Heart left ventricle (tissue), 13 donors: ENCODE data around the gene RRAS2.

Experiments used
- POLR2A ChIP-seq, 2 donors: fragments of 450-650 bp; IDR thresholded peaks; one replicate each; pipeline ENCODE4 v1.6.1; 2017; ENCODE audit warnings: antibody characterized with exemption in 2 of 2, mild to moderate bottlenecking in 2 of 2, moderate library complexity in 2 of 2
- TF ChIP-seq, protein P1 (sequence below), 12 donors: fragments of 200-600 bp; sonication (generic) in 4 of 12; IDR thresholded peaks; one replicate each; pipeline versions ENCODE4 v1.5.0 to v1.8.0; 2018 to 2022; ENCODE audit warnings: antibody characterized with exemption in 12 of 12, mild to moderate bottlenecking in 5 of 12
- donor health status: ischemic (EF 13 %, LVEDD 7.1; RV severe dilation, severe dysfunction).
- donor health status: DM: no; HTN: yes; CAD: no.
- donor health status: DM: no; HTN: no; CAD: no.
- donor health status: ischemic (EF 25% LVEDD 6.9; RV normal size, moderate dysfunction).
- donor health status: ischemic (EF 25% LVEDD 5.7; RV mildly dilated, moderate dysfunction).
- donor health status: ischemic (EF 35%, LVEDD 5.7; RV mildly dilated, moderate dysfunction).
- donor health status: nonischemic (EF 11% LVEDD 7.7; RV severe dilation, severe dysfunction).
- donor health status: DM: yes; HTN: yes; CAD: no.
- donor health status: PGD.
- donor health status: ischemic (EF 29% LVEDD 5.4; RV normal size, mild dysfunction).
- donor health status: nonischemic (EF 23%, LVEDD 6.1; RV moderate dilation, normal function).

DNA sequence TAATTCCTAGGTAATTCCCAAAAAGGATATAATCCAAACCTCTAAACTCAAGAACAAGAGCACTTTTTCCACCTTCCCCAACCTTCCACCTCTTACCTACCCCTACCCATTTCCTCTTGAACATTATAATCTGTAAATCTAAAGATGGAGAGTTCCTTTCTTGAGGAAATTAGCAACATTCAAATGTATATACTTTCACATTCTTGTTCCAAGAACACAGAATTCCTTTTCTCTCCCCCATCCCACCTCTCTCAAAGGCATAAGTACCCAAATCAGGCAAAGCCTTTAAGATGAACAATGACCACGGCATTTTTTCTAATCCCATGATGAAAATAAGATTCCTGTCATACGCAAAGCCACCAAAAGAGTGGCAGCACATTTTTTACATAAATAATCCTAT lies 18.3 kb downstream of the RRAS2 start:
- TF ChIP-seq, protein P1, sequence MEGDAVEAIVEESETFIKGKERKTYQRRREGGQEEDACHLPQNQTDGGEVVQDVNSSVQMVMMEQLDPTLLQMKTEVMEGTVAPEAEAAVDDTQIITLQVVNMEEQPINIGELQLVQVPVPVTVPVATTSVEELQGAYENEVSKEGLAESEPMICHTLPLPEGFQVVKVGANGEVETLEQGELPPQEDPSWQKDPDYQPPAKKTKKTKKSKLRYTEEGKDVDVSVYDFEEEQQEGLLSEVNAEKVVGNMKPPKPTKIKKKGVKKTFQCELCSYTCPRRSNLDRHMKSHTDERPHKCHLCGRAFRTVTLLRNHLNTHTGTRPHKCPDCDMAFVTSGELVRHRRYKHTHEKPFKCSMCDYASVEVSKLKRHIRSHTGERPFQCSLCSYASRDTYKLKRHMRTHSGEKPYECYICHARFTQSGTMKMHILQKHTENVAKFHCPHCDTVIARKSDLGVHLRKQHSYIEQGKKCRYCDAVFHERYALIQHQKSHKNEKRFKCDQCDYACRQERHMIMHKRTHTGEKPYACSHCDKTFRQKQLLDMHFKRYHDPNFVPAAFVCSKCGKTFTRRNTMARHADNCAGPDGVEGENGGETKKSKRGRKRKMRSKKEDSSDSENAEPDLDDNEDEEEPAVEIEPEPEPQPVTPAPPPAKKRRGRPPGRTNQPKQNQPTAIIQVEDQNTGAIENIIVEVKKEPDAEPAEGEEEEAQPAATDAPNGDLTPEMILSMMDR (IDR thresholded peaks at IDR 0.05): no peak
- TF ChIP-seq POLR2A (IDR thresholded peaks at IDR 0.05): no peak
